WTC11 (cell line): ENCODE results near the gene IFT122.

Experiments used
- E2F4 ChIP-seq: sonication (generic); formaldehyde crosslinking; IDR thresholded peaks from 2 replicates; pipeline ENCODE4 v1.8.1; 2022; ENCODE audit warnings: low read depth, mild to moderate bottlenecking, moderate library complexity, missing genetic modification reagents, borderline replicate concordance
- FOXJ3 ChIP-seq: sonication (generic); formaldehyde crosslinking; IDR thresholded peaks from 2 replicates; pipeline ENCODE4 v1.9.0; 2021; ENCODE audit warnings: missing genetic modification reagents, mild to moderate bottlenecking, borderline replicate concordance
- GTF2I ChIP-seq: fragments of 250-450 bp; sonication (Bioruptor Pico); conservative IDR thresholded peaks from 2 replicates; pipeline ENCODE4 v1.4.0; 2021; ENCODE audit warnings: mild to moderate bottlenecking
- KAT7 ChIP-seq: sonication (generic); formaldehyde crosslinking; IDR thresholded peaks from 2 replicates; pipeline ENCODE4 v1.8.1; 2023; ENCODE audit warnings: missing genetic modification reagents, mild to moderate bottlenecking, borderline replicate concordance
- NR3C1 ChIP-seq: sonication (generic); formaldehyde crosslinking; conservative IDR thresholded peaks from 2 replicates; pipeline ENCODE4 v1.8.1; 2023; ENCODE audit warnings: low read depth, mild to moderate bottlenecking, missing genetic modification reagents
- TCF7 ChIP-seq: sonication (generic); formaldehyde crosslinking; IDR thresholded peaks from 2 replicates; pipeline ENCODE4 v1.8.0; 2022; ENCODE audit warnings: mild to moderate bottlenecking, low read depth, missing genetic modification reagents, moderate library complexity
- TEAD4 ChIP-seq: sonication (generic); formaldehyde crosslinking; IDR thresholded peaks from 2 replicates; pipeline ENCODE4 v1.8.0; 2022; ENCODE audit warnings: mild to moderate bottlenecking, missing genetic modification reagents
- USF2 ChIP-seq: sonication (generic); formaldehyde crosslinking; IDR thresholded peaks from 2 replicates; pipeline ENCODE4 v1.8.1; 2023; ENCODE audit warnings: mild to moderate bottlenecking, missing genetic modification reagents, moderate library complexity
- ZBTB21 ChIP-seq: sonication (generic); formaldehyde crosslinking; IDR thresholded peaks from 2 replicates; pipeline ENCODE4 v1.8.1; 2023; ENCODE audit warnings: mild to moderate bottlenecking, missing genetic modification reagents, borderline replicate concordance
- ZNF232 ChIP-seq: sonication (generic); formaldehyde crosslinking; IDR thresholded peaks from 2 replicates; pipeline ENCODE4 v1.8.0; 2022; ENCODE audit warnings: mild to moderate bottlenecking, missing genetic modification reagents
- TF ChIP-seq, protein P1 (sequence below): fragments of 200-600 bp; IDR thresholded peaks from 2 replicates; pipeline ENCODE4 v1.8.0; 2022; ENCODE audit warnings: antibody characterized with exemption
- TF ChIP-seq, protein P2 (sequence below): sonication (generic); formaldehyde crosslinking; IDR thresholded peaks from 2 replicates; pipeline ENCODE4 v1.8.0; 2022; ENCODE audit warnings: missing genetic modification reagents
- TF ChIP-seq, protein P3 (sequence below): sonication (generic); formaldehyde crosslinking; IDR thresholded peaks from 2 replicates; pipeline ENCODE4 v1.8.0; 2022; ENCODE audit warnings: mild to moderate bottlenecking, missing genetic modification reagents

- TF ChIP-seq, protein P1, sequence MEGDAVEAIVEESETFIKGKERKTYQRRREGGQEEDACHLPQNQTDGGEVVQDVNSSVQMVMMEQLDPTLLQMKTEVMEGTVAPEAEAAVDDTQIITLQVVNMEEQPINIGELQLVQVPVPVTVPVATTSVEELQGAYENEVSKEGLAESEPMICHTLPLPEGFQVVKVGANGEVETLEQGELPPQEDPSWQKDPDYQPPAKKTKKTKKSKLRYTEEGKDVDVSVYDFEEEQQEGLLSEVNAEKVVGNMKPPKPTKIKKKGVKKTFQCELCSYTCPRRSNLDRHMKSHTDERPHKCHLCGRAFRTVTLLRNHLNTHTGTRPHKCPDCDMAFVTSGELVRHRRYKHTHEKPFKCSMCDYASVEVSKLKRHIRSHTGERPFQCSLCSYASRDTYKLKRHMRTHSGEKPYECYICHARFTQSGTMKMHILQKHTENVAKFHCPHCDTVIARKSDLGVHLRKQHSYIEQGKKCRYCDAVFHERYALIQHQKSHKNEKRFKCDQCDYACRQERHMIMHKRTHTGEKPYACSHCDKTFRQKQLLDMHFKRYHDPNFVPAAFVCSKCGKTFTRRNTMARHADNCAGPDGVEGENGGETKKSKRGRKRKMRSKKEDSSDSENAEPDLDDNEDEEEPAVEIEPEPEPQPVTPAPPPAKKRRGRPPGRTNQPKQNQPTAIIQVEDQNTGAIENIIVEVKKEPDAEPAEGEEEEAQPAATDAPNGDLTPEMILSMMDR, result no peak
- TF ChIP-seq GTF2I (no peak), FOXJ3 (CRISPR knock-in tag) (no peak), TEAD4 (CRISPR knock-in tag) (no peak), ZBTB21 (CRISPR knock-in tag) (no peak), E2F4 (no peak), ZNF232 (CRISPR knock-in tag) (no peak), KAT7 (CRISPR knock-in tag) (no peak), USF2 (no peak), NR3C1 (CRISPR knock-in tag) (no peak), TCF7 (CRISPR knock-in tag) (no peak)
- TF ChIP-seq, protein P2, sequence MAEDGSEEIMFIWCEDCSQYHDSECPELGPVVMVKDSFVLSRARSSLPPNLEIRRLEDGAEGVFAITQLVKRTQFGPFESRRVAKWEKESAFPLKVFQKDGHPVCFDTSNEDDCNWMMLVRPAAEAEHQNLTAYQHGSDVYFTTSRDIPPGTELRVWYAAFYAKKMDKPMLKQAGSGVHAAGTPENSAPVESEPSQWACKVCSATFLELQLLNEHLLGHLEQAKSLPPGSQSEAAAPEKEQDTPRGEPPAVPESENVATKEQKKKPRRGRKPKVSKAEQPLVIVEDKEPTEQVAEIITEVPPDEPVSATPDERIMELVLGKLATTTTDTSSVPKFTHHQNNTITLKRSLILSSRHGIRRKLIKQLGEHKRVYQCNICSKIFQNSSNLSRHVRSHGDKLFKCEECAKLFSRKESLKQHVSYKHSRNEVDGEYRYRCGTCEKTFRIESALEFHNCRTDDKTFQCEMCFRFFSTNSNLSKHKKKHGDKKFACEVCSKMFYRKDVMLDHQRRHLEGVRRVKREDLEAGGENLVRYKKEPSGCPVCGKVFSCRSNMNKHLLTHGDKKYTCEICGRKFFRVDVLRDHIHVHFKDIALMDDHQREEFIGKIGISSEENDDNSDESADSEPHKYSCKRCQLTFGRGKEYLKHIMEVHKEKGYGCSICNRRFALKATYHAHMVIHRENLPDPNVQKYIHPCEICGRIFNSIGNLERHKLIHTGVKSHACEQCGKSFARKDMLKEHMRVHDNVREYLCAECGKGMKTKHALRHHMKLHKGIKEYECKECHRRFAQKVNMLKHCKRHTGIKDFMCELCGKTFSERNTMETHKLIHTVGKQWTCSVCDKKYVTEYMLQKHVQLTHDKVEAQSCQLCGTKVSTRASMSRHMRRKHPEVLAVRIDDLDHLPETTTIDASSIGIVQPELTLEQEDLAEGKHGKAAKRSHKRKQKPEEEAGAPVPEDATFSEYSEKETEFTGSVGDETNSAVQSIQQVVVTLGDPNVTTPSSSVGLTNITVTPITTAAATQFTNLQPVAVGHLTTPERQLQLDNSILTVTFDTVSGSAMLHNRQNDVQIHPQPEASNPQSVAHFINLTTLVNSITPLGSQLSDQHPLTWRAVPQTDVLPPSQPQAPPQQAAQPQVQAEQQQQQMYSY, result no peak
- TF ChIP-seq, protein P3, sequence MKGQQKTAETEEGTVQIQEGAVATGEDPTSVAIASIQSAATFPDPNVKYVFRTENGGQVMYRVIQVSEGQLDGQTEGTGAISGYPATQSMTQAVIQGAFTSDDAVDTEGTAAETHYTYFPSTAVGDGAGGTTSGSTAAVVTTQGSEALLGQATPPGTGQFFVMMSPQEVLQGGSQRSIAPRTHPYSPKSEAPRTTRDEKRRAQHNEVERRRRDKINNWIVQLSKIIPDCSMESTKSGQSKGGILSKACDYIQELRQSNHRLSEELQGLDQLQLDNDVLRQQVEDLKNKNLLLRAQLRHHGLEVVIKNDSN (CRISPR knock-in tag), result no peak
These were observed 103.2 kb downstream of the IFT122 start, which contains the start of gene H1-8 for GRCh38 chr3:129543156-129543790.
